SK-N-SH (cell line): Measurements from ENCODE around the gene NCOA4.

Source experiments
- CTCF ChIP-seq: fragments of 200-600 bp; sonication (generic); IDR thresholded peaks from 2 replicates; pipeline ENCODE4 v1.6.1; 2017; ENCODE audit warnings: antibody characterized with exemption, mild to moderate bottlenecking, moderate library complexity
- EP300 ChIP-seq, 2 experiments: IDR thresholded peaks; 2 replicates each; pipeline versions ENCODE4 v1.4.0 to v1.6.1; 2012; ENCODE audit warnings: borderline replicate concordance in 1 of 2, low read depth in 1 of 2, low read length in 1 of 2
- RXRA ChIP-seq: IDR thresholded peaks from 2 replicates; pipeline ENCODE4 v1.4.0; 2012; ENCODE audit warnings: low read depth, mild to moderate bottlenecking, borderline replicate concordance
- USF1 ChIP-seq: IDR thresholded peaks from 2 replicates; pipeline ENCODE4 v1.4.0; 2012; ENCODE audit warnings: low read depth, borderline replicate concordance

GRCh38 chr10:46073564-46073963 lies 43.1 kb upstream of the NCOA4 start:
- no peak for TF ChIP-seq CTCF
- no peak for TF ChIP-seq RXRA
- no peak for TF ChIP-seq EP300 (IDR thresholded peaks at IDR 0.05; ENCODE audit: borderline replicate concordance in 1 of 2, low read depth in 1 of 2, low read length in 1 of 2)
- no peak for TF ChIP-seq USF1
